ENCODE results near the gene CACNA2D2. TPM values are rescaled to one million over a fixed set of nuclear protein-coding genes. Genes with fewer than 3 reads are reported as not detected.

Gene CACNA2D2
- polyA plus RNA-seq, 1 of the 3 experiments (the other 2 are of a cell fraction) = 1.1 TPM

- TF ChIP-seq PBX3 (IDR thresholded peaks at IDR 0.05) = no peak
- no peak for TF ChIP-seq RCOR1 (IDR thresholded peaks at IDR 0.05; ENCODE audit: low read length)
- no peak for TF ChIP-seq USF1 (IDR thresholded peaks at IDR 0.05; ENCODE audit: borderline replicate concordance, low read depth)
- no peak for TF ChIP-seq ELF1 (IDR thresholded peaks at IDR 0.05)
- TF ChIP-seq TEAD4 (IDR thresholded peaks at IDR 0.05; ENCODE audit: borderline replicate concordance, insufficient read depth) = no peak
- no peak for TF ChIP-seq FOXJ3 (CRISPR knock-in tag; IDR thresholded peaks at IDR 0.05)
- no peak for TF ChIP-seq RFX5 (IDR thresholded peaks at IDR 0.05; ENCODE audit: low read length)
- no peak for TF ChIP-seq CHD2 (IDR thresholded peaks at IDR 0.05; ENCODE audit: low read length, partially characterized antibody)
Observed at GRCh38 chr3:50467919-50468318, 35.5 kb downstream of the CACNA2D2 start (continued).

DNA sequence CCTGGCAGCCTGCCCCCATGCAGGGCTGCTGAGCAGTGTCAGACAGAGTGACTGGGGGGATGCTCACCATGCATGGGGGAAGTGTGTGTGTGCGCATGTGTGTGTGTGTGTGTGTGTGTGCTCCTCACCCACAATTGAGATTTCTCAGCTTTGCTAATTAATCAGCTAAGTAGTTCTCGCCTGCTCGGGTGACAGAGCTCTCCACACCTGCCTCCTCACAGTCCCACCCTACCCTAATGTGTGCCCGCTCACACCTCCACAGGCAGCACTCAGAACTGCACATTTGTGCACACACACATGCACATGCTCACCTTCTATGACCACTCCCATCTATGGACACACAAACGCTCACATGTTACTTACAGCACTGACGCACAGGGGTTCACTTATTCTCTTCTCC is 37.3 kb downstream of the CACNA2D2 start:
- H3F3A ChIP-seq (replicated peaks; ENCODE audit: insufficient read depth) = no peaks in the 10 kb centered on the region
- H4K20me1 ChIP-seq (ENCODE audit: insufficient read depth) = no peaks in the 10 kb centered on the region
- CTCF ChIA-PET = interaction anchor here (0.9 to 1.5 kb wide), 3 partner anchors 9 to 68 kb away, joined by 3 read pairs; no protein-coding TSS in a partner anchor
- peaks cover 0 to 3% of the 10 kb centered on the region in 2 experiments; a peak in 1 of 4 replicates for H3K4me1 ChIP-seq (ENCODE audit: control insufficient read depth in 1 of 2, insufficient read depth in 2 of 2, low read depth in 1 of 2, low read length in 1 of 2)
- no peak overlapping the region for H3K9ac ChIP-seq
- TF ChIP-seq RAD21 (IDR thresholded peaks at IDR 0.05; ENCODE audit: low read length) (no peak), SMC3 (IDR thresholded peaks at IDR 0.05; ENCODE audit: low read depth, low read length) (no peak), RFX5 (IDR thresholded peaks at IDR 0.05; ENCODE audit: low read length) (no peak), RXRA (IDR thresholded peaks at IDR 0.05; ENCODE audit: borderline replicate concordance, low read depth) (no peak), FOXJ3 (CRISPR knock-in tag; IDR thresholded peaks at IDR 0.05) (no peak), PBX3 (IDR thresholded peaks at IDR 0.05) (no peak), TCF12 (IDR thresholded peaks at IDR 0.05) (no peak), CHD2 (IDR thresholded peaks at IDR 0.05; ENCODE audit: low read length, partially characterized antibody) (no peak), JUND (IDR thresholded peaks at IDR 0.05) (no peak), IRF3 (IDR thresholded peaks at IDR 0.05; ENCODE audit: low read depth, low read length) (no peak), MXI1 (IDR thresholded peaks at IDR 0.05; ENCODE audit: low read depth, low read length) (no peak), POLR2AphosphoS5 (IDR thresholded peaks at IDR 0.05; ENCODE audit: low read depth, low read length) (no peak), CTCF (IDR thresholded peaks at IDR 0.05) (no peak), TAF1 (IDR thresholded peaks at IDR 0.05; ENCODE audit: borderline replicate concordance, low read depth, low read length) (no peak), USF1 (IDR thresholded peaks at IDR 0.05; ENCODE audit: borderline replicate concordance, low read depth) (no peak), EZH2phosphoT487 (IDR thresholded peaks at IDR 0.05; ENCODE audit: borderline replicate concordance, low read depth) (no peak), GATA2 (CRISPR knock-in tag; IDR thresholded peaks at IDR 0.05) (no peak), GABPA (IDR thresholded peaks at IDR 0.05; ENCODE audit: low read depth) (no peak)
- no peak overlapping the region for H3K4me2 ChIP-seq
- H3K27me3 ChIP-seq (ENCODE audit: insufficient read depth) = peaks cover 8% of the 10 kb centered on the region; the same call in 1 of the 2 replicates
- H3K36me3 ChIP-seq (replicated peaks in 1 of 2; ENCODE audit: control insufficient read depth in 1 of 2, insufficient read depth in 2 of 2, low read length in 1 of 2) = no peaks in the 10 kb centered on the region
- WGBS (ENCODE audit: low lambda C conversion rate) = 62% methylated on average over 5 of the region's 6 CpGs
- H3K4me3 ChIP-seq (ENCODE audit: low read depth in 2 of 2, low read length in 1 of 2) = no peak overlapping the region
- no peak for DNase-seq
- no peaks in the 10 kb centered on the region for H3K9me2 ChIP-seq
- H3K9me3 ChIP-seq = no peaks in the 10 kb centered on the region
- H2AFZ ChIP-seq (ENCODE audit: low read depth) = no peak overlapping the region
- H3K27ac ChIP-seq (ENCODE audit: low read depth in 2 of 2, low read length in 1 of 2) = no peak overlapping the region
- POLR2A ChIA-PET = no interaction called here
- H3K79me2 ChIP-seq (ENCODE audit: insufficient read depth) = no peaks in the 10 kb centered on the region

Measured in SK-N-SH (cell line).